Dermis microvascular lymphatic vessel endothelial cell (primary cell): ENCODE measurements around the gene ZNF775. TPM values are rescaled to one million over a fixed set of nuclear protein-coding genes. Genes with fewer than 3 reads are reported as not detected.

Experiments
- DNase-seq, 2 donors: peaks; one replicate each; pipeline versions ENCODE4 v3.0.0 to v3.0.0-alpha.2; 2010; ENCODE audit warnings: low read depth in 2 of 2
- total RNA-seq: library from RNA; depleted of rRNA; stranded (reverse); fragments of >200 nt; gene quantifications from 2 replicates; pipeline ENCODE4 v1.2.1, GENCODE V29; 2014

ZNF775 gene
- total RNA-seq, 1 donor from 2014 or later: 4.7 TPM

GRCh38 chr7:150345012-150345411 lies 34.1 kb upstream of the ZNF775 start:
- DNase-seq: no peak

GRCh38 chr7:150346922-150347321 lies 32.2 kb upstream of the ZNF775 start:
- DNase-seq: no peak

- DNase-seq: no peak
Observed at GRCh38 chr7:150351587-150352194, 27.4 kb upstream of the ZNF775 start.

GRCh38 chr7:150355666-150356059 lies 23.5 kb upstream of the ZNF775 start:
- DNase-seq: no peak

- peak; percentile 22 to 59 for DNase-seq
Observed at GRCh38 chr7:150356265-150356897, 22.7 kb upstream of the ZNF775 start.

- DNase-seq: no peak
Observed at GRCh38 chr7:150357270-150357669, 21.9 kb upstream of the ZNF775 start.

GRCh38 chr7:150357771-150358427 lies 21.2 kb upstream of the ZNF775 start:
- no peak for DNase-seq

- no peak for DNase-seq
Observed at GRCh38 chr7:150358433-150358832, 20.7 kb upstream of the ZNF775 start.

- DNase-seq: no peak
Observed at GRCh38 chr7:150358988-150359621, 20.0 kb upstream of the ZNF775 start.

- no peak for DNase-seq
Observed at GRCh38 chr7:150359622-150360362, 19.3 kb upstream of the ZNF775 start.

GRCh38 chr7:150360363-150361058 lies 18.6 kb upstream of the ZNF775 start:
- DNase-seq: no peak

- DNase-seq: no peak
Observed at GRCh38 chr7:150361402-150361801, 17.7 kb upstream of the ZNF775 start.

GRCh38 chr7:150361807-150362621 lies 17.1 kb upstream of the ZNF775 start:
- DNase-seq: no peak

- DNase-seq: no peak
Observed at GRCh38 chr7:150363370-150363769, 15.8 kb upstream of the ZNF775 start.

- peak in 1 of 2 donors; percentile 38 for DNase-seq
Observed at GRCh38 chr7:150363872-150364271, 15.3 kb upstream of the ZNF775 start.

- no peak for DNase-seq
Observed at GRCh38 chr7:150365194-150365593, 13.9 kb upstream of the ZNF775 start.

- no peak for DNase-seq
Observed at GRCh38 chr7:150365673-150366398, 13.3 kb upstream of the ZNF775 start.

GRCh38 chr7:150367677-150368095 lies 11.4 kb upstream of the ZNF775 start:
- peak in 1 of 2 donors; percentile 79 for DNase-seq

- DNase-seq: peak; percentile 81 to 92
Observed at GRCh38 chr7:150368096-150368883, 10.8 kb upstream of the ZNF775 start, which contains the start of gene REPIN1. TSS of gene REPIN1 (plus strand) at chr7:150368822. CDS start at chr7:150369712, 890 bp downstream.
